ENCODE data around the gene CASP10. TPM values are rescaled to one million over a fixed set of nuclear protein-coding genes. Genes with fewer than 3 reads are reported as not detected.

CASP10 gene
- total RNA-seq, 4 donors from 2014 or later: 9.0 to 22.0 (median 15.0) TPM

GRCh38 chr2:201152999-201153815, 29.7 kb upstream of the CASP10 start:
- WGBS, 2 donors: 78 to 82% methylated on average over 6 of the region's 6 CpGs
- peak overlapping the region in 2 of 4 donors; percentile 69 to 77 for H3K27ac ChIP-seq
- TF ChIP-seq POLR2A (IDR thresholded peaks at IDR 0.05): no peak
- TF ChIP-seq CTCF (IDR thresholded peaks at IDR 0.05): no peak
- peaks cover 10 to 57% (median 43%) of the 10 kb centered on the region in 3 donors for H3K4me1 ChIP-seq
- peaks cover 24 to 94% (median 31%) of the 10 kb centered on the region in 3 donors for H3K36me3 ChIP-seq
- no peak overlapping the region for H3K4me3 ChIP-seq
- intact Hi-C loops (cut with DNase I): no loop called here
- H3K9me3 ChIP-seq: no peaks in the 10 kb centered on the region
- no peak for DNase-seq
- no peaks in the 10 kb centered on the region for H3K27me3 ChIP-seq

GRCh38 chr2:201154615-201155399, 28.1 kb upstream of the CASP10 start:
- peaks cover 11 to 51% (median 36%) of the 10 kb centered on the region in 3 donors for H3K4me1 ChIP-seq
- peak overlapping the region in 3 of 4 donors; percentile 16 to 17 (median 17) for H3K27ac ChIP-seq

GRCh38 chr2:201156036-201156435, 26.9 kb upstream of the CASP10 start:
- Histone ChIP-seq H3K4me1 (peaks cover 11 to 39% (median 28%) of the 10 kb centered on the region in 3 donors), H3K9me3 (no peaks in the 10 kb centered on the region), H3K4me3 (no peak overlapping the region), H3K27ac (peak overlapping the region in 3 of 4 donors; percentile 12 to 29 (median 17)), H3K36me3 (peaks cover 35 to 96% (median 36%) of the 10 kb centered on the region in 3 donors), H3K27me3 (no peaks in the 10 kb centered on the region)
- intact Hi-C loops (cut with DNase I): no loop called here
- 72 to 88% methylated on average over 6 of the region's 6 CpGs for WGBS, 2 donors
- DNase-seq: no peak
- TF ChIP-seq CTCF (IDR thresholded peaks at IDR 0.05) (no peak), POLR2A (IDR thresholded peaks at IDR 0.05) (no peak)

More at GRCh38 chr2:201154615-201155399, 28.1 kb upstream of the CASP10 start:
- H3K4me3 ChIP-seq: no peak overlapping the region
- no peaks in the 10 kb centered on the region for H3K27me3 ChIP-seq
- H3K9me3 ChIP-seq: no peaks in the 10 kb centered on the region
- no peak for DNase-seq
- peaks cover 28 to 96% (median 29%) of the 10 kb centered on the region in 3 donors for H3K36me3 ChIP-seq
- TF ChIP-seq POLR2A (IDR thresholded peaks at IDR 0.05) (no peak), CTCF (IDR thresholded peaks at IDR 0.05) (no peak)
- 85 to 90% methylated on average over 8 to 9 of the region's 9 CpGs for WGBS, 2 donors
- intact Hi-C loops (cut with DNase I): no loop called here

- TF ChIP-seq CTCF (IDR thresholded peaks at IDR 0.05) (no peak), POLR2A (IDR thresholded peaks at IDR 0.05) (no peak)
- no peak for DNase-seq
- Histone ChIP-seq H3K27me3 (no peaks in the 10 kb centered on the region), H3K27ac (peak overlapping the region; percentile 17 to 79 (median 68)), H3K4me3 (no peak overlapping the region), H3K9me3 (no peaks in the 10 kb centered on the region), H3K4me1 (peaks cover 11 to 33% (median 22%) of the 10 kb centered on the region in 3 donors), H3K36me3 (peaks cover 35 to 100% (median 42%) of the 10 kb centered on the region in 3 donors)
- intact Hi-C loops (cut with DNase I): no loop called here
- WGBS, 2 donors: 0 to 38% methylated on average over 1 of the region's 1 CpG
Observed at GRCh38 chr2:201156640-201157039, 26.3 kb upstream of the CASP10 start.

Measured in esophagus squamous epithelium (tissue), 5 donors.